Cardiac fibroblast (primary cell): Measurements from ENCODE around the gene DCLK2.

Source experiments
- DNase-seq, 2 donors: peaks; one replicate each; pipeline versions ENCODE4 v3.0.0 to v3.0.0-alpha.2; 2010; ENCODE audit warnings: low read depth in 2 of 2
- H3K4me3 ChIP-seq, 2 donors: replicated peaks in 1 of 2; 1 replicate in 1 of 2; 2 replicates in 1 of 2; pipeline ENCODE4 v1.5.1; 2011; ENCODE audit warnings: low read depth in 2 of 2, low read length in 2 of 2, mild to moderate bottlenecking in 2 of 2, moderate library complexity in 1 of 2
- CTCF ChIP-seq: IDR thresholded peaks from one replicate; pipeline ENCODE4 v1.5.1; 2011; ENCODE audit warnings: low read depth, mild to moderate bottlenecking, low read length, inconsistent platforms

The DCLK2 gene

GRCh38 chr4:150078041-150078578, at the start of gene DCLK2:
DCLK2 (plus strand) TSS chr4:150078445; CDS start chr4:150079028, 583 bp downstream.
- H3K4me3 ChIP-seq = peak within 1 kb of the TSS; percentile 66 to 79
- DNase-seq = peak; percentile 74 to 95
- no peak for TF ChIP-seq CTCF

- TF ChIP-seq CTCF = no peak
- H3K4me3 ChIP-seq = no peak overlapping the region
- DNase-seq = no peak
Observed at GRCh38 chr4:150032541-150032940, 45.7 kb upstream of the DCLK2 start.

GRCh38 chr4:150033081-150033480, 45.2 kb upstream of the DCLK2 start:
- H3K4me3 ChIP-seq = no peak overlapping the region
- no peak for TF ChIP-seq CTCF
- DNase-seq = no peak

DNA sequence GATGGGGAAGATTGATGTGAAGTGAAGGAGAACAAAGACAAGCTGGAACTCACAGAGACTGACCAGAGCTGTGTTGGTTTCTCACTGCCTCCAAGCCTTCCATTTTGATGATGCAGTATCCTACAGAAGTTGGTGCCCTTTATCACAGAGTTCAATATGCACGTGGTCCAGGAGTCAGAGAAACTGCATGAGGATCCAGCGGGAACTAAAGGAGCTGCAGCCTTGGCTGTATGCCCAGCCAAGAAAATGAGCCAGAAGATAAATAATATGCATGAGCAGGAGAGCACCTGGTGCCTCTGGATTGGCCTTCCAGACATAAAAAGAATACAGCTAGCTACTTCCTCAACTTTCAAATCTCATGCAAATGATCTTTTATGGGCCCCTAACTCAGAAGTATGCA, 44.3 kb upstream of the DCLK2 start:
- no peak for TF ChIP-seq CTCF
- H3K4me3 ChIP-seq = no peak overlapping the region
- DNase-seq = peak; percentile 45 to 50

GRCh38 chr4:150037251-150037856, 40.9 kb upstream of the DCLK2 start:
- DNase-seq = no peak
- H3K4me3 ChIP-seq = no peak overlapping the region
- TF ChIP-seq CTCF = no peak

GRCh38 chr4:150038335-150039076, 39.7 kb upstream of the DCLK2 start:
- DNase-seq = no peak
- no peak overlapping the region for H3K4me3 ChIP-seq
- no peak for TF ChIP-seq CTCF
